DOHH2 (cell line): ENCODE data around the gene PDE4D.

Source experiments
- H3F3A ChIP-seq: fragments of 200-600 bp; sonication (generic), shearing (Covaris generic); 2 replicates; pipeline ENCODE4 v1.6.0; 2016; ENCODE audit warnings: antibody characterized with exemption, mild to moderate bottlenecking; ENCODE audit not compliant: control insufficient read depth, insufficient read depth
- H3K27ac ChIP-seq: fragments of 200-600 bp; sonication (generic); 2 replicates; pipeline ENCODE4 v1.5.1; 2014; ENCODE audit warnings: low read depth, mild to moderate bottlenecking, low read length, moderate library complexity
- H3K27me3 ChIP-seq: fragments of 200-600 bp; sonication (generic); 2 replicates; pipeline ENCODE4 v1.6.1; 2014; ENCODE audit warnings: mild to moderate bottlenecking, low read length, mixed read lengths; ENCODE audit not compliant: control insufficient read depth
- H3K36me3 ChIP-seq: fragments of 200-600 bp; sonication (generic); 2 replicates; pipeline ENCODE4 v1.6.1; 2014; ENCODE audit warnings: mild to moderate bottlenecking, low read length, moderate library complexity, mixed read lengths; ENCODE audit not compliant: control insufficient read depth
- H3K4me1 ChIP-seq: fragments of 200-600 bp; sonication (generic); 2 replicates; pipeline ENCODE4 v1.6.1; 2014; ENCODE audit warnings: mild to moderate bottlenecking, low read length, mixed read lengths; ENCODE audit not compliant: control insufficient read depth
- H3K4me2 ChIP-seq: fragments of 200-600 bp; sonication (generic); 2 replicates; pipeline ENCODE4 v1.6.0; 2014; ENCODE audit warnings: mild to moderate bottlenecking, low read length, moderate library complexity
- H3K4me3 ChIP-seq: fragments of 200-600 bp; sonication (generic); 2 replicates; pipeline ENCODE4 v1.5.1; 2014; ENCODE audit warnings: mild to moderate bottlenecking, low read length, mixed read lengths
- H3K79me2 ChIP-seq: fragments of 200-600 bp; sonication (generic); 2 replicates; pipeline ENCODE4 v1.6.1; 2014; ENCODE audit warnings: mild to moderate bottlenecking, low read length, mixed read lengths; ENCODE audit not compliant: control insufficient read depth
- H3K9me2 ChIP-seq: fragments of 200-600 bp; sonication (generic); replicated peaks from 2 replicates; pipeline ENCODE4 v1.6.1; 2014; ENCODE audit warnings: mild to moderate bottlenecking, low read length, mixed read lengths; ENCODE audit not compliant: control insufficient read depth
- H3K9me3 ChIP-seq: fragments of 200-600 bp; sonication (generic); 2 replicates; pipeline ENCODE4 v1.6.1; 2014; ENCODE audit warnings: antibody characterized with exemption, low read length, mixed read lengths; ENCODE audit not compliant: control insufficient read depth, insufficient read depth
- H4K20me1 ChIP-seq: fragments of 200-600 bp; sonication (generic); 2 replicates; pipeline ENCODE4 v1.6.0; 2014; ENCODE audit warnings: low read depth, mild to moderate bottlenecking, antibody characterized with exemption, low read length, moderate library complexity; ENCODE audit not compliant: control insufficient read depth, insufficient read depth
- EZH2phosphoT487 ChIP-seq: fragments of 200-600 bp; sonication (generic); IDR thresholded peaks from 2 replicates; pipeline ENCODE4 v1.6.1; 2017; ENCODE audit warnings: borderline replicate concordance, mild to moderate bottlenecking, antibody characterized with exemption, low read length, moderate library complexity, mixed read lengths
- TF ChIP-seq, protein P1 (sequence below): fragments of 200-600 bp; sonication (generic); IDR thresholded peaks from one replicate; pipeline ENCODE4 v1.5.1; 2014; ENCODE audit warnings: antibody characterized with exemption, mild to moderate bottlenecking, low read depth, low read length; ENCODE audit not compliant: poor library complexity, severe bottlenecking

PDE4D gene

DNA sequence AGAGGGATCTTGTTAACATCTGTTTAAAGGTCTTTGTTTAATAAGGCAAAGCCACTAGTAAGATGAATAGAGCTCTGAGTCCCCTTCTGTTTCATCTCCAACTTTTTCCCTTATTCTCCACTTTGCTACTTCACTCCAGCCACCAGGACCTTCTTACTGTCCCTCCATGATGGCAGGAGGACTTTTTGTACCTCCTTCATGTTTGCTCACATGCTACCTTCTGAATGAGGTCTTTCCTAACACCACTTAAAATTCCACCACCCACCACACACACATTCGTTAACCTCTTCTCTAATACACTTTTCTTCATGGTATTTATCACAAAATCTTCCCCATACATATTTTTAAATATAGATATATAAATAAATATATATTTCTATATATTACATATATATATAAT, 501.9 kb downstream of the PDE4D start:
- Histone ChIP-seq H3K4me2 (no peak overlapping the region), H3K79me2 (no peaks in the 10 kb centered on the region), H3K4me3 (no peak overlapping the region), H3F3A (no peaks in the 10 kb centered on the region), H4K20me1 (no peaks in the 10 kb centered on the region), H3K27me3 (0 out of 2 replicates have a peak, but pooled peaks cover 2% of the 10 kb centered on the region), H3K36me3 (no peaks in the 10 kb centered on the region), H3K4me1 (no peaks in the 10 kb centered on the region), H3K27ac (no peak overlapping the region), H3K9me2 (no peaks in the 10 kb centered on the region), H3K9me3 (no peaks in the 10 kb centered on the region)
- TF ChIP-seq, protein P1, sequence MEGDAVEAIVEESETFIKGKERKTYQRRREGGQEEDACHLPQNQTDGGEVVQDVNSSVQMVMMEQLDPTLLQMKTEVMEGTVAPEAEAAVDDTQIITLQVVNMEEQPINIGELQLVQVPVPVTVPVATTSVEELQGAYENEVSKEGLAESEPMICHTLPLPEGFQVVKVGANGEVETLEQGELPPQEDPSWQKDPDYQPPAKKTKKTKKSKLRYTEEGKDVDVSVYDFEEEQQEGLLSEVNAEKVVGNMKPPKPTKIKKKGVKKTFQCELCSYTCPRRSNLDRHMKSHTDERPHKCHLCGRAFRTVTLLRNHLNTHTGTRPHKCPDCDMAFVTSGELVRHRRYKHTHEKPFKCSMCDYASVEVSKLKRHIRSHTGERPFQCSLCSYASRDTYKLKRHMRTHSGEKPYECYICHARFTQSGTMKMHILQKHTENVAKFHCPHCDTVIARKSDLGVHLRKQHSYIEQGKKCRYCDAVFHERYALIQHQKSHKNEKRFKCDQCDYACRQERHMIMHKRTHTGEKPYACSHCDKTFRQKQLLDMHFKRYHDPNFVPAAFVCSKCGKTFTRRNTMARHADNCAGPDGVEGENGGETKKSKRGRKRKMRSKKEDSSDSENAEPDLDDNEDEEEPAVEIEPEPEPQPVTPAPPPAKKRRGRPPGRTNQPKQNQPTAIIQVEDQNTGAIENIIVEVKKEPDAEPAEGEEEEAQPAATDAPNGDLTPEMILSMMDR: no peak
- no peak for TF ChIP-seq EZH2phosphoT487

DNA sequence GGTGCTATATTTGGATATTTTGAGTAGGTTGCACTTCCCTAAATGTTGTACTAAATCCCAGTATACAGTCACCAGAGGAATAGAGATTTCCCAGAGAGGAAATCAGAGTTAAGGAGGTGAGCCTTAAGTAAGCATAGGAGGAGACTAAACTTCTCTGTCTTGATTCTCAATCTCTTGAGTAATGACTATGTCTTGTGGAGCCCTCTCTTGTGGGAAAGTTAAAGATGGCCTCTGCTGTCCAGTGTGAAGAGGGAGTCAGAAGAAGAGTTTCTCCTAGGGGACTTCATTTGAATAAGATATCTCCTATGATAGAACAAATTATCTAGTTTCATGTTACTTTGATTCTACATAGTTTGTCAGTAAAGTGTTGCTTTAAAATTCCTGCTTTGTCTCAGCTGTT, 502.5 kb downstream of the PDE4D start:
- Histone ChIP-seq H3K4me3 (no peak overlapping the region), H3K27me3 (0 out of 2 replicates have a peak, but pooled peaks cover 2% of the 10 kb centered on the region), H3K79me2 (no peaks in the 10 kb centered on the region), H3K9me2 (no peaks in the 10 kb centered on the region), H4K20me1 (no peaks in the 10 kb centered on the region), H3K4me2 (no peak overlapping the region), H3K4me1 (no peaks in the 10 kb centered on the region), H3K36me3 (no peaks in the 10 kb centered on the region), H3K9me3 (no peaks in the 10 kb centered on the region), H3K27ac (no peak overlapping the region), H3F3A (no peaks in the 10 kb centered on the region)
- TF ChIP-seq EZH2phosphoT487: no peak
- TF ChIP-seq, protein P1: no peak

DNA sequence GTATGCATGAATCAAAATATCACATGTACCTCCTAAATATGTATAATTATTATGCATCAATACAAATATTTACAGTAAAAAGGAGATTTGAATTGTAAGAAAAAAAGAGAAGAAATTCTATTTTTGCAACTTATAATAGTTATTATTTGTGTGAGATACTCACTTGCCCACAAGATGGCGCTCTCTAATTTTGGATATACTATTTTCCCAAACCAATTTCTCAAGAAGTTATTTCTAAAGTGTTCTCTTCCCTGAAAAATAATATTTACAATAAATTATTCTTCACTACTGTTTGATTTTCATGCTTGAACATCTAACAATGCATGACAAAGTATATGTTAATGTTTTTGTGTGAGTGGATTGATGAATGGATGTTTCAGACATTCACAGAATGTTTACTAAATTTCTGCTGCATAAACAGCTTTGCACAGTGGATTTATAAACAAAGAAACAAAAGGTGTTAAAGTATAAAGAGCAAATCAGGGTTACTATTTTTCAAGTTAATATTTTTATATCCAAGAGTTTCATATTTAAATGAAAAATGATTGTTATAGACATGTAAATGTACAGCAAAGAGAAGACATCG, 503.4 kb downstream of the PDE4D start:
- Histone ChIP-seq H3K27me3 (0 out of 2 replicates have a peak, but pooled peaks cover 2% of the 10 kb centered on the region), H3K27ac (no peak overlapping the region)

More for the DNA sequence above, 503.4 kb downstream of the PDE4D start:
- Histone ChIP-seq H3K9me2 (no peaks in the 10 kb centered on the region), H4K20me1 (no peaks in the 10 kb centered on the region), H3K4me3 (no peak overlapping the region), H3K4me2 (no peak overlapping the region), H3K79me2 (no peaks in the 10 kb centered on the region), H3F3A (no peaks in the 10 kb centered on the region), H3K36me3 (no peaks in the 10 kb centered on the region), H3K4me1 (no peaks in the 10 kb centered on the region), H3K9me3 (no peaks in the 10 kb centered on the region)
- TF ChIP-seq, protein P1: peak; percentile 59
- TF ChIP-seq EZH2phosphoT487: no peak
